ENCODE measurements around the gene ZEB1.

- TF ChIP-seq POLR2AphosphoS5 (IDR thresholded peaks at IDR 0.05; ENCODE audit: low read depth, low read length), result no peak
- no peak for TF ChIP-seq ZNF775 (CRISPR knock-in tag; IDR thresholded peaks at IDR 0.05; ENCODE audit: borderline replicate concordance)
- no peak for TF ChIP-seq POLR2A (IDR thresholded peaks at IDR 0.05; ENCODE audit: insufficient read depth in 1 of 2, low read depth in 2 of 2, low read length in 2 of 2)
- no peak for TF ChIP-seq MAX (IDR thresholded peaks at IDR 0.05)
- no peak for TF ChIP-seq PRDM10 (CRISPR knock-in tag; IDR thresholded peaks at IDR 0.05; ENCODE audit: low read depth)
- TF ChIP-seq SUZ12 (IDR thresholded peaks at IDR 0.05; ENCODE audit: low read depth, low read length), result no peak
- TF ChIP-seq ZNF274 (CRISPR knock-in tag; IDR thresholded peaks at IDR 0.05), result no peak
- no peak for TF ChIP-seq ZNF121 (CRISPR knock-in tag; IDR thresholded peaks at IDR 0.05)
- TF ChIP-seq EHMT2 (IDR thresholded peaks at IDR 0.05; ENCODE audit: borderline replicate concordance, low read depth, low read length), result no peak
- no peak for TF ChIP-seq EZH2 (conservative IDR thresholded peaks at IDR 0.05; ENCODE audit: low read depth, low read length)
- no peak for TF ChIP-seq PBX2 (CRISPR knock-in tag; IDR thresholded peaks at IDR 0.05)
- no peak for TF ChIP-seq CTCF (CRISPR knock-in tag; IDR thresholded peaks at IDR 0.05)
Observed at GRCh38 chr10:31393844-31394243, 74.8 kb downstream of the ZEB1 start.
